PFSK-1 (cell line): ENCODE data around the gene PSAPL1.

Experiments used
- FOXP2 ChIP-seq: optimal IDR thresholded peaks from 2 replicates; pipeline ENCODE3; 2011; ENCODE audit warnings: borderline replicate concordance, control low read depth, inconsistent platforms; ENCODE audit not compliant: insufficient read depth; ENCODE audit errors: extremely low read length, extremely low read depth
- POLR2AphosphoS5 ChIP-seq: IDR thresholded peaks from 2 replicates; pipeline ENCODE4 v1.6.1; 2012; ENCODE audit warnings: low read depth, mild to moderate bottlenecking, control low read depth, low read length, moderate library complexity
- SIN3A ChIP-seq: IDR thresholded peaks from 2 replicates; pipeline ENCODE4 v1.6.1; 2012; ENCODE audit warnings: mild to moderate bottlenecking, low read length, moderate library complexity, borderline replicate concordance; ENCODE audit not compliant: insufficient read depth
- TAF1 ChIP-seq: IDR thresholded peaks from 2 replicates; pipeline ENCODE4 v1.6.1; 2012; ENCODE audit warnings: low read length, control low read depth, borderline replicate concordance; ENCODE audit not compliant: insufficient read depth
- TF ChIP-seq, protein P1 (sequence below), 2 experiments: IDR thresholded peaks; 2 replicates each; pipeline versions ENCODE4 v1.6.1 to v1.8.0; 2011 to 2012; ENCODE audit warnings: low read depth in 2 of 2, low read length in 2 of 2, control low read depth in 1 of 2, inconsistent platforms in 1 of 2, mild to moderate bottlenecking in 1 of 2, moderate library complexity in 1 of 2; ENCODE audit not compliant: insufficient read depth in 1 of 2

Gene PSAPL1

DNA sequence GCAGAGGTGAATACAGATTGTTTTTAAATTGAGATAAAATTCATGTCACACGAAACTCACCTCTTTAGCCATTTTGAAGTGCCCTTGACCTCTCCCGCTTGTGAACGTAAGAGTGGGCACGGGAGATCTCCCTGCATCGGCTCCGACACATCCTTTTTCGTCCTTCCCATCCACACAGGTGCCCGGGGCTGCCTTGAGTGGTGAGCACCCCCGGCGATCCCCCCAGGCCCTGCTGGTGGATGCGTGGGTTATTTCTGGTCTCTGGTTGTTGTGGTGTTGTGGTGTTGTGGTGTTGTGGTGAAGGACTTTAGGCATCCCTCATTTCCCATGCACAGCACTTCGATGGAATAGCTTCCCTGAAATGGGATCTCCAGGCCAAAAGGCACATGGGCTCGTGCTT lies 46.1 kb downstream of the PSAPL1 start:
- TF ChIP-seq FOXP2 (no peak), SIN3A (no peak), TAF1 (no peak), POLR2AphosphoS5 (no peak)
- TF ChIP-seq, protein P1, sequence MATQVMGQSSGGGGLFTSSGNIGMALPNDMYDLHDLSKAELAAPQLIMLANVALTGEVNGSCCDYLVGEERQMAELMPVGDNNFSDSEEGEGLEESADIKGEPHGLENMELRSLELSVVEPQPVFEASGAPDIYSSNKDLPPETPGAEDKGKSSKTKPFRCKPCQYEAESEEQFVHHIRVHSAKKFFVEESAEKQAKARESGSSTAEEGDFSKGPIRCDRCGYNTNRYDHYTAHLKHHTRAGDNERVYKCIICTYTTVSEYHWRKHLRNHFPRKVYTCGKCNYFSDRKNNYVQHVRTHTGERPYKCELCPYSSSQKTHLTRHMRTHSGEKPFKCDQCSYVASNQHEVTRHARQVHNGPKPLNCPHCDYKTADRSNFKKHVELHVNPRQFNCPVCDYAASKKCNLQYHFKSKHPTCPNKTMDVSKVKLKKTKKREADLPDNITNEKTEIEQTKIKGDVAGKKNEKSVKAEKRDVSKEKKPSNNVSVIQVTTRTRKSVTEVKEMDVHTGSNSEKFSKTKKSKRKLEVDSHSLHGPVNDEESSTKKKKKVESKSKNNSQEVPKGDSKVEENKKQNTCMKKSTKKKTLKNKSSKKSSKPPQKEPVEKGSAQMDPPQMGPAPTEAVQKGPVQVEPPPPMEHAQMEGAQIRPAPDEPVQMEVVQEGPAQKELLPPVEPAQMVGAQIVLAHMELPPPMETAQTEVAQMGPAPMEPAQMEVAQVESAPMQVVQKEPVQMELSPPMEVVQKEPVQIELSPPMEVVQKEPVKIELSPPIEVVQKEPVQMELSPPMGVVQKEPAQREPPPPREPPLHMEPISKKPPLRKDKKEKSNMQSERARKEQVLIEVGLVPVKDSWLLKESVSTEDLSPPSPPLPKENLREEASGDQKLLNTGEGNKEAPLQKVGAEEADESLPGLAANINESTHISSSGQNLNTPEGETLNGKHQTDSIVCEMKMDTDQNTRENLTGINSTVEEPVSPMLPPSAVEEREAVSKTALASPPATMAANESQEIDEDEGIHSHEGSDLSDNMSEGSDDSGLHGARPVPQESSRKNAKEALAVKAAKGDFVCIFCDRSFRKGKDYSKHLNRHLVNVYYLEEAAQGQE (IDR thresholded peaks at IDR 0.05; ENCODE audit: insufficient read depth in 1 of 2, low read depth in 2 of 2, low read length in 2 of 2) = no peak

DNA sequence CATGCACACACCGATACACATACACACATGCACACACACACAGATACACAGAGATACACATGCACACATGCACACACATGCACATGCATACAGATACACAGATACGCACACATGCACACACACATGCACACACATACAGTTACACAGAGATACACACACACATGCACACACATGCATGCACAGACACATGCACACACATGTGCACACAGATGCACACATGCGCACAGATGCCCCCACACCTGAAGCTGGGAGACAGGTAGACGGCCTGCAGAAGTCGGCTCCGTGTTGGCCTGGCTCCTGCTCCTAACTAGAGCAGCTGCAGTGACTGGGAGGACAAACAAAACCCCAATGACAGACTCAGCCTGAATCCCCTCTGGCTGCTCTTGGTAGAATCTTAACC lies 46.8 kb downstream of the PSAPL1 start:
- TF ChIP-seq FOXP2 (no peak), SIN3A (no peak), POLR2AphosphoS5 (no peak), TAF1 (no peak)
- TF ChIP-seq, protein P1 (IDR thresholded peaks at IDR 0.05; ENCODE audit: insufficient read depth in 1 of 2, low read depth in 2 of 2, low read length in 2 of 2) = no peak

- TF ChIP-seq TAF1 (no peak), SIN3A (no peak), FOXP2 (no peak)
- TF ChIP-seq, protein P1 (IDR thresholded peaks at IDR 0.05; ENCODE audit: insufficient read depth in 1 of 2, low read depth in 2 of 2, low read length in 2 of 2) = no peak
Measured at GRCh38 chr4:7384929-7385890, 49.5 kb downstream of the PSAPL1 start.

- no peak for TF ChIP-seq TAF1
- no peak for TF ChIP-seq FOXP2
- TF ChIP-seq SIN3A = no peak
Measured at GRCh38 chr4:7384003-7384928, 50.5 kb downstream of the PSAPL1 start.

- no peak for TF ChIP-seq POLR2AphosphoS5
- no peak for TF ChIP-seq SIN3A
- TF ChIP-seq, protein P1 (IDR thresholded peaks at IDR 0.05; ENCODE audit: insufficient read depth in 1 of 2, low read depth in 2 of 2, low read length in 2 of 2) = no peak
- TF ChIP-seq TAF1 = no peak
- no peak for TF ChIP-seq FOXP2
Measured at GRCh38 chr4:7383266-7383665, 51.5 kb downstream of the PSAPL1 start.
